Measurements from ENCODE around the gene RNF32. TPM values are rescaled to one million over a fixed set of nuclear protein-coding genes. Genes with fewer than 3 reads are reported as not detected.
"Not testable (repeated sequence)": the region's sequence is repeated elsewhere in the genome, so short reads cannot be mapped to it uniquely, and the experiment has no call there.

RNF32 gene
- total RNA-seq, 1 donor from 2014 or later, result 1.9 TPM

- H3K4me3 ChIP-seq, result no peak overlapping the region
- no peaks in the 10 kb centered on the region for H3K9me3 ChIP-seq
- TF ChIP-seq CTCF (IDR thresholded peaks at IDR 0.05), result no peak
- no peaks in the 10 kb centered on the region for H3K36me3 ChIP-seq
- intact Hi-C loops (cut with DNase I), result no loop called here
- H3K4me1 ChIP-seq, result peaks cover 6% of the 10 kb centered on the region
- DNase-seq (no peak), ATAC-seq (no peak)
- H3K27ac ChIP-seq, result no peak overlapping the region
- H3K27me3 ChIP-seq, result no peaks in the 10 kb centered on the region
Measured at GRCh38 chr7:156635529-156636385, 4.8 kb upstream of the RNF32 start.

GRCh38 chr7:156637093-156637492 lies 3.5 kb upstream of the RNF32 start:
- H3K4me1 ChIP-seq; H3K27ac ChIP-seq; ATAC-seq; H3K36me3 ChIP-seq; intact Hi-C loops (cut with DNase I); H3K4me3 ChIP-seq; H3K9me3 ChIP-seq; DNase-seq; H3K27me3 ChIP-seq: not testable (repeated sequence)

- Histone ChIP-seq H3K4me3 (no peak overlapping the region), H3K27ac (no peak overlapping the region), H3K4me1 (peaks cover 6% of the 10 kb centered on the region), H3K27me3 (no peaks in the 10 kb centered on the region), H3K9me3 (no peaks in the 10 kb centered on the region), H3K36me3 (no peaks in the 10 kb centered on the region)
- ATAC-seq (no peak), DNase-seq (no peak)
- TF ChIP-seq CTCF (IDR thresholded peaks at IDR 0.05), result no peak
- intact Hi-C loops (cut with DNase I), result no loop called here
Measured at GRCh38 chr7:156638443-156639077, 2.0 kb upstream of the RNF32 start.

GRCh38 chr7:156639426-156640256 lies 933 bp upstream of the RNF32 start:
- peaks cover 6% of the 10 kb centered on the region for H3K4me1 ChIP-seq
- peak; percentile 4 for ATAC-seq
- TF ChIP-seq CTCF (IDR thresholded peaks at IDR 0.05), result no peak
- intact Hi-C loops (cut with DNase I), result no loop called here
- no peaks in the 10 kb centered on the region for H3K9me3 ChIP-seq
- H3K36me3 ChIP-seq, result no peaks in the 10 kb centered on the region
- H3K27ac ChIP-seq, result peak overlapping the region; percentile 87
- peak; percentile 69 for DNase-seq
- peak overlapping the region; percentile 63 for H3K4me3 ChIP-seq
- no peaks in the 10 kb centered on the region for H3K27me3 ChIP-seq

GRCh38 chr7:156640949-156641485 lies 443 bp downstream of the RNF32 start:
- intact Hi-C loops (cut with DNase I), result no loop called here
- no peak for DNase-seq

More at GRCh38 chr7:156640949-156641485, 443 bp downstream of the RNF32 start:
- Histone ChIP-seq H3K36me3 (no peaks in the 10 kb centered on the region), H3K9me3 (no peaks in the 10 kb centered on the region), H3K4me1 (peaks cover 6% of the 10 kb centered on the region), H3K27me3 (no peaks in the 10 kb centered on the region), H3K27ac (peak overlapping the region; percentile 87), H3K4me3 (peak overlapping the region; percentile 63)
- TF ChIP-seq CTCF (IDR thresholded peaks at IDR 0.05), result no peak
- peak; percentile 42 for ATAC-seq

Measured in upper lobe of right lung (tissue), 1 donor.